SK-N-SH (cell line): ENCODE data around the gene WDFY1. TPM values are rescaled to one million over a fixed set of nuclear protein-coding genes. Genes with fewer than 3 reads are reported as not detected.

Source experiments
- CTCF ChIA-PET: fragments of 300-600, 350-600 bp; formaldehyde crosslinking; extraction: SDS; loops from one replicate; lab custom pipeline; 2021; lab: Yijun Ruan, JAX
- POLR2A ChIA-PET: fragments of 350-600 bp; sonication (Branson Sonifier 250); formaldehyde crosslinking; extraction: SDS; loops from one replicate; lab custom pipeline; 2020; ENCODE audit warnings: antibody characterized with exemption, inconsistent platforms; lab: Yijun Ruan, JAX
- DNase-seq: peaks from one replicate; pipeline ENCODE4 v3.0.0; 2012
- H2AFZ ChIP-seq: fragments of 200-600 bp; sonication (generic); 2 replicates; pipeline ENCODE4 v1.8.1; 2016; ENCODE audit warnings: antibody characterized with exemption, mild to moderate bottlenecking, low read depth
- H3F3A ChIP-seq: fragments of 200-600 bp; sonication (generic); replicated peaks from 2 replicates; pipeline ENCODE3; 2016; ENCODE audit warnings: antibody characterized with exemption, mild to moderate bottlenecking; ENCODE audit not compliant: insufficient read depth
- H3K27ac ChIP-seq, 2 experiments: fragments of 200-500 bp in 1 of 2; fragments of 200-600 bp in 1 of 2; sonication (Bioruptor generic) in 1 of 2; sonication (generic), shearing (Covaris generic) in 1 of 2; 2 replicates each; pipeline versions ENCODE4 v1.5.1 to v1.6.1; 2014 to 2016; ENCODE audit warnings: low read depth in 2 of 2, inconsistent platforms in 1 of 2, low read length in 1 of 2, mild to moderate bottlenecking in 1 of 2, mixed read lengths in 1 of 2
- H3K27me3 ChIP-seq: fragments of 200-600 bp; sonication (generic), shearing (Covaris generic); 2 replicates; pipeline ENCODE4 v1.6.1; 2016; ENCODE audit warnings: mixed run types; ENCODE audit not compliant: insufficient read depth
- H3K36me3 ChIP-seq, 2 experiments: fragments of 200-500 bp in 1 of 2; fragments of 200-600 bp in 1 of 2; sonication (Bioruptor generic) in 1 of 2; sonication (generic) in 1 of 2; replicated peaks in 1 of 2; 2 replicates each; pipeline versions ENCODE3 to v1.5.1; 2014 to 2016; ENCODE audit warnings: low read length in 1 of 2, mild to moderate bottlenecking in 1 of 2; ENCODE audit not compliant: insufficient read depth in 2 of 2, control insufficient read depth in 1 of 2
- H3K4me1 ChIP-seq, 2 experiments: fragments of 200-500 bp in 1 of 2; fragments of 200-600 bp in 1 of 2; sonication (Bioruptor generic) in 1 of 2; sonication (generic), shearing (Covaris generic) in 1 of 2; 2 replicates each; pipeline versions ENCODE4 v1.5.1 to v1.6.1; 2014 to 2016; ENCODE audit warnings: low read depth in 1 of 2, low read length in 1 of 2, mixed run types in 1 of 2; ENCODE audit not compliant: insufficient read depth in 2 of 2, control insufficient read depth in 1 of 2
- H3K4me2 ChIP-seq: fragments of 200-600 bp; sonication (generic), shearing (Covaris generic); 2 replicates; pipeline ENCODE4 v1.6.1; 2017; ENCODE audit warnings: mixed run types
- H3K4me3 ChIP-seq, 2 experiments: fragments of 200-500 bp in 1 of 2; fragments of 200-600 bp in 1 of 2; sonication (Bioruptor generic) in 1 of 2; sonication (generic), shearing (Covaris generic) in 1 of 2; 2 replicates each; pipeline versions ENCODE4 v1.5.1 to v1.8.1; 2014 to 2016; ENCODE audit warnings: low read depth in 2 of 2, inconsistent platforms in 1 of 2, low read length in 1 of 2, mild to moderate bottlenecking in 1 of 2, mixed read lengths in 1 of 2, moderate library complexity in 1 of 2
- H3K79me2 ChIP-seq: fragments of 200-600 bp; sonication (generic); 2 replicates; pipeline ENCODE4 v1.8.1; 2017; ENCODE audit warnings: mild to moderate bottlenecking; ENCODE audit not compliant: insufficient read depth
- H3K9ac ChIP-seq: fragments of 200-600 bp; sonication (generic); 2 replicates; pipeline ENCODE4 v1.6.1; 2017; ENCODE audit warnings: mixed run types
- H3K9me2 ChIP-seq: fragments of 200-600 bp; sonication (generic); 2 replicates; pipeline ENCODE4 v1.6.1; 2017; ENCODE audit warnings: mixed run types
- H3K9me3 ChIP-seq: fragments of 200-600 bp; sonication (generic); 2 replicates; pipeline ENCODE4 v1.6.1; 2017; ENCODE audit warnings: mixed run types, mild to moderate bottlenecking, moderate library complexity
- H4K20me1 ChIP-seq: fragments of 200-600 bp; sonication (generic); 2 replicates; pipeline ENCODE4 v1.6.1; 2017; ENCODE audit warnings: mild to moderate bottlenecking, mixed run types; ENCODE audit not compliant: insufficient read depth
- FOSL2 ChIP-seq: IDR thresholded peaks from 2 replicates; pipeline ENCODE4 v1.4.0; 2012; ENCODE audit warnings: low read depth, mild to moderate bottlenecking, moderate library complexity, borderline replicate concordance
- FOXJ3 ChIP-seq: sonication (generic); formaldehyde crosslinking; IDR thresholded peaks from 2 replicates; pipeline ENCODE4 v1.5.1; 2020; ENCODE audit warnings: mild to moderate bottlenecking, missing genetic modification reagents
- FOXM1 ChIP-seq: IDR thresholded peaks from 2 replicates; pipeline ENCODE4 v1.4.0; 2012; ENCODE audit warnings: low read depth, mild to moderate bottlenecking
- GABPA ChIP-seq: IDR thresholded peaks from 2 replicates; pipeline ENCODE4 v1.4.0; 2012; ENCODE audit warnings: low read depth, mild to moderate bottlenecking
- JUND ChIP-seq: IDR thresholded peaks from 2 replicates; pipeline ENCODE4 v1.4.0; 2012
- MAX ChIP-seq: IDR thresholded peaks from 2 replicates; pipeline ENCODE4 v1.4.0; 2012; ENCODE audit warnings: low read depth
- NFIC ChIP-seq: IDR thresholded peaks from 2 replicates; pipeline ENCODE4 v1.4.0; 2012; ENCODE audit warnings: borderline replicate concordance
- PBX3 ChIP-seq: IDR thresholded peaks from 2 replicates; pipeline ENCODE4; 2012
- RAD21 ChIP-seq: IDR thresholded peaks from 2 replicates; pipeline ENCODE4 v1.6.1; 2012; ENCODE audit warnings: mild to moderate bottlenecking, low read length
- RCOR1 ChIP-seq: fragments of 150-350 bp; IDR thresholded peaks from 2 replicates; pipeline ENCODE4 v1.6.1; 2017; ENCODE audit warnings: antibody characterized with exemption, low read length
- REST ChIP-seq: IDR thresholded peaks from 2 replicates; pipeline ENCODE4 v1.6.1; 2012; ENCODE audit warnings: mild to moderate bottlenecking, low read depth, low read length, moderate library complexity
- RXRA ChIP-seq: IDR thresholded peaks from 2 replicates; pipeline ENCODE4 v1.4.0; 2012; ENCODE audit warnings: low read depth, mild to moderate bottlenecking, borderline replicate concordance
- SIN3A ChIP-seq: IDR thresholded peaks from 2 replicates; pipeline ENCODE4 v1.6.1; 2012; ENCODE audit warnings: low read depth, mild to moderate bottlenecking, low read length, moderate library complexity, borderline replicate concordance
- SMC3 ChIP-seq: IDR thresholded peaks from 2 replicates; pipeline ENCODE4 v1.6.1; 2012; ENCODE audit warnings: low read depth, low read length, improper control_type of control experiment
- TAF1 ChIP-seq: IDR thresholded peaks from 2 replicates; pipeline ENCODE4 v1.6.1; 2012; ENCODE audit warnings: low read depth, mild to moderate bottlenecking, low read length, moderate library complexity, borderline replicate concordance
- TCF12 ChIP-seq: IDR thresholded peaks from 2 replicates; pipeline ENCODE4 v1.4.0; 2012
- TEAD4 ChIP-seq: IDR thresholded peaks from 2 replicates; pipeline ENCODE4 v1.4.0; 2012; ENCODE audit warnings: mild to moderate bottlenecking, borderline replicate concordance; ENCODE audit not compliant: insufficient read depth
- YY1 ChIP-seq: IDR thresholded peaks from 2 replicates; pipeline ENCODE4 v1.4.0; 2012; ENCODE audit warnings: low read depth, mild to moderate bottlenecking
- WGBS: methylation state at CpG from one replicate; pipeline ENCODE4 v1.1.6; 2017; ENCODE audit warnings: low lambda C conversion rate; 5-methylcytosine and 5-hydroxymethylcytosine counted together
- polyA plus RNA-seq, 3 experiments: library from polyadenylated mRNA; depleted of rRNA; stranded (reverse); fragments of >200 nt; gene quantifications; 2 replicates each; pipeline ENCODE4 v1.2.3, GENCODE V29; 2012

WDFY1 gene
- polyA plus RNA-seq, 1 of the 3 experiments (the other 2 are of a cell fraction), result 21.7 TPM

GRCh38 chr2:223947711-223948205, 2.6 kb upstream of the WDFY1 start:
- no peak overlapping the region for H3K27ac ChIP-seq
- 76% methylated on average over 5 of the region's 5 CpGs for WGBS
- H3K27me3 ChIP-seq, result no peaks in the 10 kb centered on the region
- TF ChIP-seq FOXJ3 (CRISPR knock-in tag), result no peak
- no peak for TF ChIP-seq JUND
- no peak for TF ChIP-seq MAX
- TF ChIP-seq TAF1, result no peak
- no peak for TF ChIP-seq TEAD4
- TF ChIP-seq FOXM1, result no peak
- TF ChIP-seq NFIC, result no peak
- TF ChIP-seq SMC3, result no peak
- no peak for TF ChIP-seq TCF12
- no peak for TF ChIP-seq GABPA
- TF ChIP-seq RXRA, result no peak
- no peak for TF ChIP-seq FOSL2
- no peak for TF ChIP-seq REST
- no peak for TF ChIP-seq RAD21
- no peak for TF ChIP-seq SIN3A
- TF ChIP-seq PBX3, result no peak
- no peak for TF ChIP-seq YY1
- TF ChIP-seq RCOR1, result no peak
- no peaks in the 10 kb centered on the region for H3K9me2 ChIP-seq
- DNase-seq, result no peak
- no peak overlapping the region for H3K4me3 ChIP-seq
- POLR2A ChIA-PET, result no interaction called here
- H3K9ac ChIP-seq, result no peak overlapping the region
- peaks cover 0 to 12% of the 10 kb centered on the region in 2 experiments; a peak in 2 of 4 replicates for H3K4me1 ChIP-seq
- peaks cover 4% of the 10 kb centered on the region for H3F3A ChIP-seq
- H3K9me3 ChIP-seq, result no peaks in the 10 kb centered on the region
- peaks cover 7% of the 10 kb centered on the region; the same call in 1 of the 2 replicates for H4K20me1 ChIP-seq
- CTCF ChIA-PET, result no interaction called here
- H2AFZ ChIP-seq, result no peak overlapping the region
- peaks cover 28% of the 10 kb centered on the region for H3K79me2 ChIP-seq
- H3K4me2 ChIP-seq, result no peak overlapping the region
- no peaks in the 10 kb centered on the region for H3K36me3 ChIP-seq
